GM10248 (cell line): ENCODE results near the gene CBLB.

ENCODE experiments used
- CTCF ChIA-PET: fragments of 300-600 bp; sonication (Branson Sonifier 250); formaldehyde crosslinking; extraction: SDS; loops from one replicate; lab custom pipeline; 2021; ENCODE audit warnings: antibody characterized with exemption; lab: Yijun Ruan, JAX
- POLR2A ChIA-PET: fragments of 350-650 bp; sonication (Branson Sonifier 250); formaldehyde crosslinking; extraction: SDS; loops from one replicate; lab custom pipeline; 2020; ENCODE audit warnings: antibody characterized with exemption; lab: Yijun Ruan, JAX
- DNase-seq: peaks from one replicate; pipeline ENCODE4 v3.0.0; 2012; ENCODE audit errors: extremely low spot score
- TF ChIP-seq, protein P1 (sequence below): IDR thresholded peaks from 2 replicates; pipeline ENCODE4 v1.5.1; 2012; ENCODE audit warnings: mild to moderate bottlenecking, low read depth; ENCODE audit errors: extremely low read depth, missing control alignments, control extremely low read depth

Gene CBLB

DNA sequence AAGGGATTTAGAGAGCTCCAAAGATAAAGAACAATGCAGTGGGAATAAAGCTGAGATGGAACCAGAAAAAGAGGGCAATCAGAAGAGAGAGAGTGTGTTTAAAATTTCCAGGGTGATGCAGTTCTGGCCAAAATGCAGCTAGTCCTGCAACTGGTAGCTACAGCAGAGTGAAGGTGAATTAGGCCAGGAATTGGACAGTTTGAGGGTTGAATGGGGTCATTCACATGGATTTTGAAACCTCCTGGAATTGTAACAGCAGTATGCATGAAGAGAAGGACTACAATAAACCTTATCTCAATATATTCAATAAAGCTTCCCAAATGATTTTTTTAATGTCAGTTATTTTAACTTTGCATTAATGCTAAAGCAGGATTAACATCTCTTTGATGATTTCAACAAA lies 85.2 kb downstream of the CBLB start:
- no peak for DNase-seq
- ChIA-PET CTCF (interaction anchor here (1.9 kb wide), 1 partner anchor 10 kb away, joined by 4 read pairs; no protein-coding TSS in a partner anchor), POLR2A (interaction anchor here (0.5 to 0.6 kb wide), 2 partner anchors 15 to 464 kb away, joined by 3 read pairs; no protein-coding TSS in a partner anchor)
- TF ChIP-seq, protein P1, sequence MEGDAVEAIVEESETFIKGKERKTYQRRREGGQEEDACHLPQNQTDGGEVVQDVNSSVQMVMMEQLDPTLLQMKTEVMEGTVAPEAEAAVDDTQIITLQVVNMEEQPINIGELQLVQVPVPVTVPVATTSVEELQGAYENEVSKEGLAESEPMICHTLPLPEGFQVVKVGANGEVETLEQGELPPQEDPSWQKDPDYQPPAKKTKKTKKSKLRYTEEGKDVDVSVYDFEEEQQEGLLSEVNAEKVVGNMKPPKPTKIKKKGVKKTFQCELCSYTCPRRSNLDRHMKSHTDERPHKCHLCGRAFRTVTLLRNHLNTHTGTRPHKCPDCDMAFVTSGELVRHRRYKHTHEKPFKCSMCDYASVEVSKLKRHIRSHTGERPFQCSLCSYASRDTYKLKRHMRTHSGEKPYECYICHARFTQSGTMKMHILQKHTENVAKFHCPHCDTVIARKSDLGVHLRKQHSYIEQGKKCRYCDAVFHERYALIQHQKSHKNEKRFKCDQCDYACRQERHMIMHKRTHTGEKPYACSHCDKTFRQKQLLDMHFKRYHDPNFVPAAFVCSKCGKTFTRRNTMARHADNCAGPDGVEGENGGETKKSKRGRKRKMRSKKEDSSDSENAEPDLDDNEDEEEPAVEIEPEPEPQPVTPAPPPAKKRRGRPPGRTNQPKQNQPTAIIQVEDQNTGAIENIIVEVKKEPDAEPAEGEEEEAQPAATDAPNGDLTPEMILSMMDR, result no peak

DNA sequence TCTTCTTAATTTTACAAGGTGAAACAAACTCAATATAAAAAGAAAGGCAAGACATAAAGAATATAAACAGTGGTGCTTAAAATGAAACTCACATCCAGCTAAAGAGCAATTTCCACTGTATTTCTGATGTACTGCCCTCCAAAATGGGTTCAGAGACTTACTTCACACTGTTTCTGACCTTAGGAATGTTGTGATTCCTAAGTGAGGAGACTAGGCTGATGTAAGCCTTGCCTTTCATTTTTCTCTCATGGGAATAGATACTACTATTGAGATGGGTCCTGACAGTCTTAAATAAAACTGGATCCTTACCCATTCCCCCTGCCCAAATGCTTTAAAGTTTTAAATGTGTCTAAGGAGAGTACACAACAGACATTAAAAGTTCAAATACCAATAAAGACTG lies 86.9 kb downstream of the CBLB start:
- TF ChIP-seq, protein P1, result no peak
- no peak for DNase-seq
- ChIA-PET CTCF (interaction anchor here (0.8 to 1.1 kb wide), 2 partner anchors 12 to 16 kb away, joined by 3 to 4 read pairs; no protein-coding TSS in a partner anchor), POLR2A (no interaction called here)

DNA sequence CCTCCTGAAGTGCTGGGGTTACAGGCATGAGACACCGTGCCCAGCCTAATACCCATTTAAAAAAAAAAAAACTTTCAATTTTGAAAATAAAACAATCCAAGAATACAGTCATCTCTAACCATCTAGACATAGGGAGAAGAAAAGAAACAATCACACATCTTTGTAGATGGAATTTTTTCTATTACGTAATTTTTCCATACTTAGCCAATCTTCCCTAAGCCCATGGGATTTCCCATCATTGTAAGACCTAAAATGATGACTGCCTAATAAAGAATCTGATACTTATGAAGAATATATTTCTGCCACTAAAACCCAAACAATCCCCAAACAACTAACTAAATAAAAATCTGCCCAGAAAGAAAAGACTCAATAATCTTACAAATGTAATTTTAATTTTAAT lies 88.7 kb downstream of the CBLB start:
- CTCF ChIA-PET, result interaction anchor here (1.2 to 2.1 kb wide), 3 partner anchors 8 to 11 kb away, joined by 3 to 5 read pairs (median 4); no protein-coding TSS in a partner anchor
- POLR2A ChIA-PET, result no interaction called here
- TF ChIP-seq, protein P1, result no peak
- no peak for DNase-seq

DNA sequence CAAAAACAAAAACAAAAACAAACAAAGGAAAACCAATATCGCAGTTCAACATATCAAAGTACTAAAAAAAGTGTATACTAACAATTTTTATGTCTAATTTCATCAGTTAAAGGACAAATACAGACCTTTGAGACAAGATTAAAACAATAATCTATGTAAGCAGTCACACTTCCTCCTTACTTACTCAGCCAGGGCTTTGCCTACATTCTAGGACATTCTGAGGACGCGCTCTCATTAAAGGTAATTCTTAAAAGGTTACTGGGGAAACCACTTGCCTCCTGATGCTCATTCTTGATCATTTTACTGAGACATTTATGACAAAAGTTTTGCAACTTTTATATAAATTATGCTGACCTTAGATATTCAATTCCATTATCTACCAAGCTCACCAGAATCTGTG lies 93.4 kb downstream of the CBLB start:
- ChIA-PET POLR2A (no interaction called here), CTCF (interaction anchor here (1.6 to 2.5 kb wide), 2 partner anchors 11 to 13 kb away, joined by 4 to 10 read pairs; no protein-coding TSS in a partner anchor)
- no peak for DNase-seq
- TF ChIP-seq, protein P1, result no peak

DNA sequence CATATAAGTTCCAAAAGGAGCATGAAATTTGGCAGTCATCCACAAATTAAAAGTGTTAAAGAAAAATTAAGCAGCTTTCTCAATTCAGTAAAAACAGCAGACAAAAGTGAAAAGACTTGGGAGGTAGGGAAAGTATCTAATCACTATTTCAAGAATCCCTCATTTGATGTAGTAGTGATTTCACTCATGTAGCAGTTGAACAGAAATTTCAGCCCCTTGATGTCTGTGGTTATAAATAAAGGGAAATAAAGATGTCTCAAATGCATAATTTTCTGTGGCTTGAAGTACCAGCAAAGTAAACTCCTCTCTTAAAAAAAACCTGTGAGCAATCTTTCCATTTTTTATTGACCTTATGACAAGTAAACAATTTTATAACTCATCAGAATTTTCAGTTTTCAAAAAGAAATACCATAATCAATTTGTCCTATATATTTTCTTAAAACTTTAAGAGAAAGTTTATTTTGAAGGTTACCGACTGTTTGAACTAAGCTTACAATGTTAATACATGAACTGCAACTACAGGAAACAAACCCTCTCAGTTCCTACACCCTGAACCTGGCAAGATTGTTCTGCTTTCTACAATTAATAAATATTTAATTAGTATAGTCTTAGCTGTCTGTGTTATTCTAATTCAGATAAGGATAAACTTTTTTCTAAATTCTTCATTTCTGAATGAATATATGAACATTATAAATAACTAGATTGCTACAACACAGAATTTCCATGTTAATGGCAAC lies 94.2 kb downstream of the CBLB start:
- TF ChIP-seq, protein P1, result no peak
- CTCF ChIA-PET, result no interaction called here
- DNase-seq, result no peak
- POLR2A ChIA-PET, result no interaction called here

DNA sequence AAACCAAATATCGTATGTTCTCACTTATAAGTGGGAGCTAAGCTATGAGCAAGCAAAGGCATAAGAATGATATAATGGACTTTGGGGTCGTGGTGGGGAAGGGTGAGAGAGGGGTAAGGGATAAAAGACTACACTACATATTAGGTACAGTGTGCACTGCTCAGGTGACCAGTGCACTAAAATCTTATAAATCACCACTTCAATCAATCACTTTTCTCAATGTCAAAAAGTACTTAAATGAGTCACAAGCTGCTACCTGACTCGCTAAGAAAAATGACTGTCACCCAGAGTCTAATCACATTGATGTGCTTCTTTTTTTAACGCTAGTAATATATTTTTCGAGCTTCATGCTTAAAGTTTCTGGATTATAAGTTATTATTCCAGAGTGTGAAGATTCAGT lies 95.5 kb downstream of the CBLB start:
- DNase-seq, result no peak
- ChIA-PET POLR2A (no interaction called here), CTCF (interaction anchor here (1.3 kb wide), 1 partner anchor 11 kb away, joined by 4 read pairs; no protein-coding TSS in a partner anchor)
- TF ChIP-seq, protein P1, result no peak
